ENCODE data around the gene ROPN1B.

ROPN1B gene

DNA sequence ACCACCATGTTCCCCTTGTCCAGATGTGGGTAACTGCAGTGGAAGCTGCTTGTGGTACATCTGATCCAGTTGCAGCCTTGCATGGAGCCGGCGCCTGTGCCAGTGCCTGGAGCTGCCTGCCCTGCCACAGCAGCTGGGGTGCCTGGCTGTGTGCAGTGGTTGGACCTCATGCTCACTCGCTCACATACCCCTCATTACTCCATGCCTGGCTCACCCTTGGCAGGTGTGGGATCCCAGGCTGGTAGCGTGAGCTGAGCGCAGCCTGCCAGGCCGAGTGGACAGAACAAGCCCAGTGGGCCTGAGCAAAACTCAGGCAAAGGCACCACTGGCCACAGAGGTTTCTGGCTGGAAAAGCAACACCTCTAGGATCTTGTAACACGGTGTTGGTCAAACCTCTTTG lies 35.7 kb downstream of the ROPN1B start:
- DNase-seq (ENCODE audit: low spot score), result no peak

DNA sequence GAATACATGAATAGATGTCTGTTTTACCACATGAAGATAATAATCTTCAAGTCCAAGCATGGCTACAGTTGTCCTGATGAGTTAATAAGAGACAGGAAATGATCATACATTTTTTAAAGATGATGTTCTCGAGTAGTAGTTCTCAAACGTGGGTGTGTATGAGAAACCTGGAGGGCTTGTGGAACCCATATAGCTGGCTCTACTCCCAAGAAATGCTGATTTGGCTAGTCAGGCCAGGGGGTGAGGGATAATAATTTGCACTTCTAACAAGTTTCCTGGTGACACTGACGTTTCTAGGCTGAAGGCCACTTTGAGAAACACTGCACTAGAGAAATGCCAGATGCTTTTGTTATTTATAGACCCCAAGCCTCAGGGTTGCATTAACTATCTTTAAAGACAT lies 37.0 kb downstream of the ROPN1B start:
- DNase-seq (ENCODE audit: low spot score), result no peak

DNA sequence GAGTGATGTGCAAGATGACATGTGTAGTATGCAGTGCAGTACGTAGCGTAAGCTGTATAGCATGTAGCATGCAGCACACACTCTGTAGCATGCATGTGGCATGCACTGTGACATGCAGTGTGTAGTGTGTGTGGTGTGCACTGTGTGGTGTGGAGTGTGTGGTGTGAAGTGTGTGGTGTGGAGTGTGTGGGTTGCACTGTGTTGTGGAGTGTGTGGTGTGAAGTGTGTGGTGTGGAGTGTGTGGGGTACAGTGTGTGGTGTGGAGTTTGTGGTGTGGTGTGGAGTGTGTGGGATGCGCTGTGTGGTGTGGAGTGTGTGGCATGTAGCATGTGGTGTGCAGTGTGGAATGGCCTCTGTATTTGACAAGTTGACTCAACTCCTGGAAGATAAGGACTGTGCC lies 39.2 kb downstream of the ROPN1B start:
- DNase-seq (ENCODE audit: low spot score), result no peak

DNA sequence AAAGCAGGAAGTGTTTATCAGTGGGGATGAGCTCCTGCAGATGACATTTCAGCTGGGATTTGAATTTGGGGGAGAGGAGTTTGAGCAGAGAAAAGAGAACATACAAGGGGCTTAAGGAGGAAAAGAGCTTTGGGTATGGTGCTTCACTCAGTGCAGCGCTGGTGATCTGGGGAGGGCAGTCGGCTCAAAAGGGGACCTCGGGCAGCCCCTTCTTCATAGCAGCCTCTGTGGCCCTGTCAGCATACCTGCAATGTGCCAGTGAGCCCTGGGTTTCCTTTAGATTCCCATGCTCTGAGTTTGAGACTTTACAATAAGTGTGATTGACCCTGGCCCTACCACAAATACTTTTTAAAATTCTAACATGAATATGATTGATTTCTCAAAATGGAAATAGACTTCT lies 40.2 kb downstream of the ROPN1B start:
- DNase-seq (ENCODE audit: low spot score), result no peak

DNA sequence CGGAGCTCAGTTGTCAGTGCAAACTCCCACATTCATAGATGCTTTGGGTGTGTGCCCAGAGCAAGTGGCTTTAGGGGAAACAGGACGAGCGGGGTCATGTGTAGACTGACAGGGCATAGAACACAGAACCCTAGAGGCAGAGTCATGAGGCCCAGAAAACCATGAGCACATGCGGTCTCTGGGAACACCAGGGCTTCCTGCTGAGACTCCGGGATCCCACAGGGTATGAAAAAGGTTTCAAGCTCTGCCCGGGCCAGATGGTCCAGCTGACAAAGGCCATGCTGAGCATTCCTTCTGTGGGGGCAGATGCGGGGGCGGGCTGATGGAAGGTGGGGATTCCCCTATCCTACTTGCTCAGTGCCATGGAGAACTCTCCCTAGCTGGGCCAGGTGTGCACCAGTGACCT lies 44.8 kb downstream of the ROPN1B start:
- no peak for DNase-seq (ENCODE audit: low spot score)

DNA sequence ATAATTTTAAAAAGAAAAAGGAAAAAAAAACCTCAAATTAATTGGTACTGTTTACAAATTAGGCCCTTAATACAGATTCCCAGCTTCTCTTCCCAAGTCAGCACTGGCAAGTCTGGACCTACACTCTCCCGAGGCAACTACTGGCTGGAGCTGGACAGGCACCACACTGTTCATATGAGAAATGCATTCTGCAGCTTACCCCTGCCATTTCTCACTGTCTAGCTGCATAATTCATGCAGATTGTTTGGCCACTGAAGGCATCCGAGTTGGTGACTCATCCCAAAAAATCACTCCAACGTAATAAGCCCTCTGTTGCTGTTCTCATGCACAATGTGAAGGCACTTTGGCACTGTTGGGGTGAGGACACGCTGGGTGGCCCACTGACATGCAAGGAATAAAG lies 45.3 kb downstream of the ROPN1B start:
- DNase-seq (ENCODE audit: low spot score), result no peak

DNA sequence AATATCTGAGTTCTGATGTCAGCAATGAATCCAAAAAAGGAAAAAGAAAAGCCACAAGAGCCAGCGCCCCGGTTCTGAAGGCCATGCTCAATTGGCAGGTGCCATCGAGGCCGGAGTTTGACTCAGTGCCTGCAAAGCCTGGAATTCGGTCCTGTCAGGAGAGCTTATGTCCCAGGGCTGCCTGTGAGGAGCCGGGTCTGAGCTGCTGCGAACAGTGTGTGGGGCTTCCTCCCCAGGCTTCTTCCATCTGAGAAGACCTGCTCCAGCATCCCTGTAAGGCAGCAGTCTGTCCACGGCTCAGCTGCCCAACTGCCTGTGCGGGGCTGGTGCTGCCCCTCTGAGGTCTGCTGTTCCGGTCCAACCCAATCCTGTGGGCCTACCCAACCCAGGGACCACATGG lies 46.1 kb downstream of the ROPN1B start:
- no peak for DNase-seq (ENCODE audit: low spot score)

DNA sequence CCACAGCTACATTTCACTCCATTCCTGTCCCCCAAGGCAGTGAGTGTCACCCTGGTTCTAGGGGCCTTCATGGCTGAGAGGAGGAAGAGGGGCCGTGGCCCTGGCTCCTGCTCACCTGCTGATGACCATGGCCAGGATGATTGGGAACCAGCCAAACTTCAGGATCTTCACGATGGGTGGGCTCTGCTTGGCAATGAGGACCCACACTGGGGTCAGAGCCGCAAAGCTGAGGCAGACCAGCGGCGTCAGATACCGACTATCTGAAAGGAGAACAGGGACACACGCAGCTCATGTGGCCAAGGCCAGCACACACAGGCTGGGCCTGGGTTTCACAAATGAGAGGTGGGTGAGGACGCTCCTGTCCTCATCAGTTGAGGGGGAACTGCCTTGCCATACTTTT lies 47.6 kb downstream of the ROPN1B start:
- DNase-seq (ENCODE audit: low spot score), result no peak

DNA sequence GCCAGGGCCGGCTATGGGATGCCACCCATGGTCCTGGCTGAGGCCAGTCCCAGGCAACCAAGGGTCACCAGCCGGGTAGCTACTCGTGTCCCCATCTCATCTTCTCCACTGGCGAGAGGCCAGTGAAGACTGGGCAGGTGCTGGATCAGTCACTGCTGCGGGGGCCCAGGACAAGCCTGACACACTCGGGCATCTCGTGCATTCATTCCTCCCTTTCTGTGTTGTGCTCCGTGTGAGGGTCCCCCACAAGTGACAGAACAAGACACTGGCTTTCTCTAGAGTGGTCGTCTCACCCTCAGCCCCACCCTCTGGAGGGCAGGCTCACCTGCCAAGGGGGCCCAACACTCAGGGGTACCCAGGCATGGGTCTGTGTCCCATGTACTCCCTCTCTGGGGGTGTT lies 48.4 kb downstream of the ROPN1B start:
- DNase-seq (ENCODE audit: low spot score), result no peak

DNA sequence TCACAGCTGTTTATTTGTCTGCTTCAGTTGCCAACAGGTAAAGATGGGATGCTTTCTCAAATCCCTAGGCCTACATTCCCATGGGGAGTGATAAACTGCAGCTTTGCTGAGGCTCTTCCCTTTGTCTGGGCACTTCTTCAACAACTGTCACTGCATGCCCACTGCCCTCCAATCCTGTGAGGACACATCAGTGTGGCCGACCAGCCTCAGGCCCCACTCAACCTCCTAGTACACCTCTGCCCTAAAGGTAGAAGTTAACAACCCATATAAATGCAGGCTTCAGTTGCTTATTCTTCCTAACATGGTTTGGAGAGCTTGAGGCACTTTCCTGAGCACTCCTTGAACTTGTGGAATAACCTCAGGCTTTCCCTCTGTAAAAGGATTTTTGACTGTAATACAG lies 49.6 kb downstream of the ROPN1B start:
- no peak for DNase-seq (ENCODE audit: low spot score)

DNA sequence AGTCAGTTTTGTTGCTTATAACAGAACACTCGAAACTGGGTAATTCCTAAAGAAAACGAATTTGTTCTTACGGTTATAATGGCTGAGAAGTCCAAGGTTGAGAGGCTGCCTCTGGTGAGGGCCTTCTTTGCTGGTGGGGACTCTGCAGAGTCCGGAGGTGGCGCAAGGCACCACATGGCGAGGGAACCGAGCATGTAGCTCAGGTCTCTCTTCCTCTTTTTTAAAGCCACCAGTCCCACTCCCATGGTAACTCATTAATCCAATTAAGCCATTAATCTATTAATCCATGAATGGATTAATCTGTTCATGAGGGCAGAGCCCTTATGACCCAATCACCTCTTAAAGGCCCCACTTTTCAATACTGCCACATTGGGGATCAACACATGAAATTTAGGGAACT lies 50.0 kb downstream of the ROPN1B start:
- no peak for DNase-seq (ENCODE audit: low spot score)

DNA sequence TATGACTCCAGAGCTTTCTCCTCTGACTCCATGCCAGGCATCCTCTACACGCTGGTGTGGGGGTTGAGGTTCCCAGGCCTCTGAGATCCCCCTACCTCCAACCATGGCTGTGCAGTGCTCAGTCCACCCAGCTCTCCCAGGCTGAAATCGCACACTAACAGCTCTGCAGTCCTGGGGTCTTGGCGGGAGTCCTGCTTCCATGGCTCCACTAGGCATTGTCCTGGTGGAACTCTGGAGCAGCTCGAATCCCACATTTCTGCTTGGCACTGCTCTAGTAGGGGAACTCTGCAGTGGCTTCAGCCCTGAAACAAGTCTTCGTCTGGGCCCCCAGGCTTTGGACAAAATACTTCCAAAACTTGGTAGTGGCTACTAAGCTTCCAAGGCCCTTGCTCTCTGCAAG lies 50.7 kb downstream of the ROPN1B start:
- no peak for DNase-seq (ENCODE audit: low spot score)

DNA sequence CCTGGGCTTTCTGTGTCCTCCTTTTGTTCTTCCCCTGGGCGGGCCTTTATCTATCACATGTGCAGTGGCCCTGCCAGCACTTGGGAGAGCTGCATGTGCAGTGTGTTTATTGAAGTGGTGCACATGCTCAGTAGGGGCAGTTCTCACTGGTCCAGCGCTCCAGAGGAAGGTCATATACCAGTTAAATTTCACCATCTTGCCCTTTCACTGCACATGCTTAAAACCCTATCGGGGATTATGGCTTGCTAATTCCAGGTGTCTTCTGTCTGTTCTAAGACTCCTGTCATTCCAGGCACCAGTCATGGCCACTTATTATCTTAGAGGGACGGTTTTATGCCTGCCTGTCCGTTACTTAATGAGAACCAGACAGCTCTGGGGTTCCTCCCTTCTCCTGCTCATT lies 52.2 kb downstream of the ROPN1B start:
- DNase-seq (ENCODE audit: low spot score), result no peak

DNA sequence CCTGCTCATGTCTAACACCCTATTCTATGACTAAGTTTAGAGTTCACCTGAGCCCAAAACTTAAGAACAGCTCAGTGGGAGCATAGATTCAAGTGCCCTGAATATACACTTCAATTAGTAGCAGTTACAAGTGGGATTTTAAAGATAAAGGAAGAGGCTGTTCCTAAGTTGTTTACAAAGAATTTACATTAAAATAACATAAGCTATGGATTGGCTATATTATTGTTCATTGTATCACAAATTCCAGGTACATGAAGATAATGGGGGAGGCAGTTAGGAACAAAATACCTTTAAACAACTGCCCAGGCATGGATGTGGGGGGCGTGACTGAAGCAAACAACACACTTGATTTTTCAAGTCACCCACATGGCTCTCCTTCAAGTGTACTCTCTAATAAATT lies 52.7 kb downstream of the ROPN1B start:
- no peak for DNase-seq (ENCODE audit: low spot score)

DNA sequence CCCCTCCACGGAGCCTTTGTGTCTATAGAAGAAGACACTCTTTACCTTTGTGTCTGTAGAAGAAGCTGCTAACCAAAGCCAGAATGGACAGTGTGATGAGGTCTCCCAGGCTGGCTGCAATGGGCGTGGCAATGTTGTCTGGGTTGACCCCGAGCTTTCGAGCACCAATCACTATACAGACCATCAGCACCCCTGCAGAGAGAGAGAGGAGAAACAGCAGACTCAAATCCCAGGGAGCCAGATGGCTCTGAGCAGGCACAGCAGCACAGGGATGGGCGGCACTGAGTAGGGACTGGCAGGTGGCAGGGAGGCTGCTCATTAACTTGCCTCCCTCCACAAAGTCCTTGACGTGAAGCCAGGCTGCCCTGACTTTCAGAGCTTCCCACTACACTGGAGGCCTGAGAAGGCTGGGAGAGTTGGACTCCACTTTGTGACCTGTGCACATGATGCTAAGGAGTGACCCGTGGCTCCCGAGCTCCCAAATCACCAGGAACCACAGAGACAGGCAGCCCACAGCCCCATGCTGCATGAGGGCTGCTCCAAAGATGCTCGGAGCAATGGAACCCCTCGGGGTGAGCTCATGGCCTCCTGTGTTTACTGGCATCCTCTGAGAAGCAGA lies 53.9 kb downstream of the ROPN1B start:
- DNase-seq (ENCODE audit: low spot score), result no peak

DNA sequence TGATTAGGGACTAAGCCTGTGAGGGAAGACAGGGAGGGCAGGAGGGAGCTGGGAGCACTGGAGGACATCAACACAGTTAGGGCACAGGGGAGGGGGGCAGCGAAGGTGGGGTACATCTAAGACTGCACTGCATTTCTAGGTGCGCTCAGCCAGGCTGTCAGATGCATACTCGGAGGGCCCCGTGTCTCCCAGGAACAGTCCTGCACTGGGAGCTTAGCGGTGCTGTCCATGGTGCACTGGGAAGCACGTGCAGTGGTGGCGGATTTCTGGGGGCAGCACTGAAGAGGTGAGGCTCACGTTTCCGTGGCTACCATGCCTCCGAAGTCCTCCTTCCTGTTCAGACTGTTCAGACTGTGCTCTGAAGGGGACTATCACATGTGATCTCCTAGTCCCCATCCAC lies 54.4 kb downstream of the ROPN1B start:
- no peak for DNase-seq (ENCODE audit: low spot score)

DNA sequence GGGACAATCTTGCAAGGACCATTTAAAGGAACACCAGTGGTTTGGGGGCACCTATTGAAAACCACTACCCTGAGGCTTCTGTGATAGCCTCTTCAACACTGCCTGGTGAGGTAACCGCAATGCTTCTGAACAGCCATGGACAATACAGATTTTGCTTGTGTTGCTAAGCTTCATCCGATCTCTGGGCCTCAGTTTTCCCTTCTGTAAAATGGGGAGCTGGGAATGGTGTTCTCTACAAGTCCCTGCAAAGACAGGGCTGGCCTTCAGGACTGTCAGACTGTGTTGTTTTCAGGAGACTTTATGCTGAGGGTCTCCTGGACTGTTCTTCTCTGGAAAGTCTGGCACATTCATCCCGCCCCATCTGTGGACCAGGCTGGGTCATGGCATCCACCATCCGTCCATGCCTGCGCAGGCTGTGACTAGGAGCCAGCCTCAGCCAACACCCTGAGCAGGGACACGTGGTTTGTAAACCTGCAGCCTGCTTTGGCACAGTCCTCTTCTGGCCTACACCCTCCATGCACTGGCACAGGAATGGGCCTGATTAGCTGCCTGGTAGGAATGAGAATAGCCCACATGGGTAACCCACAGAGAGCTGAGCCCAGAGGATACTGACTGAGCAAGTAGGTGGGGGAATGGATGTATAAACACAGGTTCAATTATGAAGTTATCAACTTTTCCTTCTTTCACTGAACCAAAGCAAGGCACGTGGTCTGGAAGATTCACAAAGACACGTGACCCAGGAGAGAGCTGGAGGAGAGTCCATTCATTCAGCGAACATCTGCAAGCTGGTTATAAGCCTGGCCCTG lies 55.3 kb downstream of the ROPN1B start:
- no peak for DNase-seq (ENCODE audit: low spot score)

DNA sequence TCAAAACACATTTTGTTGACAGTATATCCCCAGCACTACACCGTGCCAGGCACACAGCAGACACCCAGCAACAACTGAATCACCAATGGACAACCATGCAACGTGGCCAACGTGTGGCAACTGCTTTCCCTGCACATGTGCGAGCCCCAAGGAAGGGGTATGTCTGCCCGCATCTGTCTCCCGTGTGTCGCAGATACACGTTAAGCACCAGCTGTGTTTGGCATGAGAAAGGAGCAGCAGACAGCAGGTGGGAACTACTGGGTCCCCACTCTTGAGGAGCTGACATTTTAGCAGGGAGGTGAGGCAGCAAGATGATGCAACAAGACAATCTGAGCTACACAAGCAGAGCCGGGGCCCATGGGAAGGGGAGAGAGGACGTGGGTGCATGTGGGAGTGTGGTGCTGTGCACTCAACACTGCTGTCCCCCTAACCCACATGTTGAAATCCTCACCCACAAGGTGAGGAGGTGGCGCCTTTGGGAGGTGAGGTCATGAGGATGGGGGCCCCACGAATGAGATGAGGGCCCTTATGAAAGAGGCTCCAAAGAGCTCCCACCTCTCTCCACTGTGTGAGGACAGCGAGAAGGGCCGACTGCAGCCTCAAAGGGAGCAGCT lies 56.2 kb downstream of the ROPN1B start:
- no peak for DNase-seq (ENCODE audit: low spot score)

DNA sequence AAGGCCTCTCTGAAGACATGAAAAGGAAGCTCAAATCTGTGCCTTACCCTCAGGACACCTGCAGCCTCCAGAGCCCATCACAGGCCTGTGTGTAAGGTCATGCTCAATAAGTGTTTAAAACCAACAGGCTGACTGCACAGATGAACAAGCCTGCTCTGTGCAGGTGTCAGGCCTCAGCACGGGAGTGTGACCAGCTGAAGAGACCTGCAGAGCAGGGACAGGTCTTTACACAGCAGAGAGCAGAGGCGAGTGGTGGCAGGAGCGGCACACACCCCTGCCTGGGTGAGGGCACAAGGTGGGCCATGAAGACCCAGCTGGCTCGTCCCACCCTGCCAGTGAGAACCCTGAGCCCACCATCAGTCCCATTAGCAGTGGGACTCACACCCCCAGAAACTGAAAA lies 56.9 kb downstream of the ROPN1B start:
- DNase-seq (ENCODE audit: low spot score), result no peak

DNA sequence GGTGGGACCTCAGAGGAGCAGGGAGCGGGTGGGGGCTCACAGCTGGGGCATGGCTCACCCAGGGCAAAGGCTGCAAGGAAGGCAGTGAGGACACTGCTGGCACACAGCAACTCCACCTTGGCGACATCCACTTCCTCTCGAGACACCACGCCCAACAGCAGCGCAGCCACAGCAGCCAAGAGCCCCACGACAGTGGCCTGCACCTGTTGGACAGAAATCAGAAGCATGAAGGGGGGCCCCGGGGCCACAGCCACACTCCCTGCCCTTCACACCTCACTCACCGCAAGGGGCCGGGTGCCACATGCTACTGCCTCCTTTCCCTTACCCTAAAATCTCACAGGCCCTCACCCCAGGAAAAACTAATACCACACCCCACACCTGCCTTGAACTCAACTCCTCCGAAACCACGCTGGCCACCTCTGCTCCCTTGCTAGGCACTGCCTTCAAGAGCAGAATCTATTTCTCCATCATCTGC lies 57.3 kb downstream of the ROPN1B start:
- no peak for DNase-seq (ENCODE audit: low spot score)

DNA sequence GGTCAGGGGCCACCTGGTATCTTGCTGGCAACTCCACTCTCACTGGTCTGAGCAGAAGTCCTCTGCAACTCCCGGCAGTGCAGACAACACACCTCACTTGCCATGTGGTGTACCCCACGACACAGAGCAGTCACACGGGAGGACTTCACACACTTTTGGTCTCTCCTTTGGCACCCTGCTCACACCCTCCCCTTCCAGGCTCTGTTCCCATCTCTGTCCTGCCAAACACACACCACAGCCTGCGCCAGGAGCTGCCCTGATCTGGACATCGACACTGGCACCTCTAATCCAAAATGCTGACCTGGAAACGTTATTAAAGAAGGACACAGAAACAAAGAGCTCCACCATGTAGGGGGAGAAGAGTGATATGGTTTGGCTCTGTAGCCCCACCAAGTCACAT lies 57.8 kb downstream of the ROPN1B start:
- DNase-seq (ENCODE audit: low spot score), result no peak

DNA sequence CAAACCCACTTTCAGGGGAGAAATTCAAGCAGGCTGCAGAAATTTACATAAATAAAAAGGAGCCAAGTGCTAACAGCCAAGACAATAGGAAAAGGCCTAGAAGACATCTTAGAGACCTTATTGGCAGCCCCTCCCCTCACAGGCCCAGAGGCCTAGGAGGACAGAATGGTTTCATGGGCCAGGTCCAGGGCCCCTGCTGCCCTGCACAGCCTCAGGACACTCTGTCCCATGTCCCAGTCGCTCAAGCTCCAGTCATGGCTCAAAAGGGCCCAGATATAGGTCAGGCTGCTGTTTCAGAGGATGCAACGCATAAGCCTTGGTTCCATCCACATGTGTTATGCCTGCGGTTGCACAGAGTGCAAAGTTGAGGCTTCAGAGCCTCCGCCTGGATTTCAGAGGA lies 59.1 kb downstream of the ROPN1B start:
- DNase-seq (ENCODE audit: low spot score), result no peak

DNA sequence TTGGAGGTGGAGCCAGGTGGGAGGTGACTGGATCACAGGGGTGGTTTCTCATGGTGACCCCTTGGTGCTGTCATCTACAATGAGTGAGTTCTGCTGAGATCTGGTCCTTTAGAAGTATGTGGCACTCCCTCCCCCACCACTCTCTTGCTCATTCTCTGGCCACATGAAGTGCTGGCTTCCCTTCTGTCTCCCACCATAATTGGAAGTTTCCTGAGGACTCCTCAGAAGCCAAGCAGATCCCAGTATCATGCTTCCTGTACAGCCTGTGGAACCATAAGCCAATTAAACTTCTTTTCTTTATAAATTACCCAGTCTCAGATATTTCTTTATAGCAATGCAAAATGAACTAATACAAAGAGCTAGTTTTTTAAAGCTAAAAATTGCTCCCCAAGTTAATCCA lies 60.3 kb downstream of the ROPN1B start:
- DNase-seq (ENCODE audit: low spot score), result no peak

DNA sequence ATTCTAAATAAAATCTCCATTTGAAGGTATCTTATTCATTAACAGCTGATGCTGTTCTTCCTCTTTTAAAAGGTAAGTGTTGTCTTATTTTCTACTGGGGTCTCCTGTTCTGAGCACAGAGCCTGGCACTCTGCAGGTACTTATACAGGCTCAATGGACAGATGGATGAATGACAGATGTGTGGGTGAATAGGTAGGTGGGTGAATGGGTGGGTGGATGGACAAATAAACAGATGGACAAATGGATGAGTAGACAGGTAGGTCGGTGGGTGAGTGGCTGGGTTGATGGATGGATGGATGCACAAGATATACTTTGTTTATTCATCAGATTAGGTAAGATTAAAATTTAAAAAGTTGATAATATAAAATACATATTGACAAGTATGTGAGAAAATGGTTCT lies 61.5 kb downstream of the ROPN1B start:
- no peak for DNase-seq (ENCODE audit: low spot score)

Measured in CD4-positive, alpha-beta T cell treated with Interleukin-15 for 4 hours (primary cell).